H1 (cell line): Measurements from ENCODE around the gene MYH11.

Experiments
- BACH1 ChIP-seq: IDR thresholded peaks from 2 replicates; pipeline ENCODE4 v1.6.1; 2012; ENCODE audit warnings: low read length, improper control_type of control experiment
- CTCF ChIP-seq, 3 experiments: IDR thresholded peaks; 1 replicate in 2 of 3; 2 replicates in 1 of 3; pipeline versions ENCODE4 v1.5.1 to v1.6.1; 2011; ENCODE audit warnings: low read length in 3 of 3, mild to moderate bottlenecking in 3 of 3, inconsistent platforms in 2 of 3, low read depth in 1 of 3, moderate library complexity in 1 of 3; ENCODE audit not compliant: insufficient read depth in 1 of 3; ENCODE audit errors: control extremely low read depth in 1 of 3
- EGR1 ChIP-seq: IDR thresholded peaks from 2 replicates; pipeline ENCODE4 v1.6.1; 2011; ENCODE audit warnings: low read depth, low read length, borderline replicate concordance
- MAX ChIP-seq: IDR thresholded peaks from 2 replicates; pipeline ENCODE4 v1.6.1; 2012; ENCODE audit warnings: inconsistent platforms
- POU5F1 ChIP-seq: IDR thresholded peaks from 2 replicates; pipeline ENCODE4 v1.6.1; 2011; ENCODE audit warnings: low read depth, mild to moderate bottlenecking, low read length, moderate library complexity

GRCh38 chr16:15776572-15776971, 80.3 kb downstream of the MYH11 start:
- TF ChIP-seq BACH1, result no peak
- no peak for TF ChIP-seq CTCF (IDR thresholded peaks at IDR 0.05; ENCODE audit: control extremely low read depth in 1 of 3, insufficient read depth in 1 of 3, low read depth in 1 of 3, low read length in 3 of 3)
- TF ChIP-seq EGR1, result no peak
- TF ChIP-seq MAX, result no peak
- no peak for TF ChIP-seq POU5F1
